DND-41 (cell line): ENCODE results near the gene TMEM232.

ENCODE experiments used
- ATAC-seq: fragments of 200-7000 bp; cut with Tn5 transposase; 3 replicates; pipeline ENCODE4 v1.9.1; 2021; ENCODE audit warnings: low read depth; ENCODE audit not compliant: insufficient read depth
- DNase-seq: peaks from one replicate; pipeline ENCODE4 v3.0.0-alpha.2; 2020
- H2AFZ ChIP-seq: 2 replicates; pipeline ENCODE4 v1.6.0; 2012; ENCODE audit warnings: low read depth, low read length
- H3K27ac ChIP-seq: 2 replicates; pipeline ENCODE4 v1.5.1; 2012; ENCODE audit warnings: low read length, inconsistent platforms
- H3K27me3 ChIP-seq: fragments of 200-600 bp; sonication (generic); 2 replicates; pipeline ENCODE4 v1.6.0; 2012; ENCODE audit warnings: low read length, mild to moderate bottlenecking, inconsistent platforms; ENCODE audit not compliant: insufficient read depth, poor library complexity
- H3K36me3 ChIP-seq: 2 replicates; pipeline ENCODE4 v1.5.1; 2012; ENCODE audit warnings: low read length, inconsistent platforms; ENCODE audit not compliant: insufficient read depth
- H3K4me1 ChIP-seq: 2 replicates; pipeline ENCODE4 v1.5.1; 2012; ENCODE audit warnings: mild to moderate bottlenecking, low read length; ENCODE audit not compliant: insufficient read depth
- H3K4me2 ChIP-seq: 2 replicates; pipeline ENCODE4 v1.6.0; 2012; ENCODE audit warnings: mild to moderate bottlenecking, moderate library complexity, low read length, inconsistent platforms; ENCODE audit not compliant: insufficient read depth
- H3K4me3 ChIP-seq, 2 experiments: fragments of 200-600 bp in 1 of 2; shearing (Covaris generic) in 1 of 2; 2 replicates each; pipeline ENCODE4 v1.5.1; 2012 to 2016; ENCODE audit warnings: inconsistent platforms in 2 of 2, low read length in 2 of 2, mild to moderate bottlenecking in 2 of 2, low read depth in 1 of 2, moderate library complexity in 1 of 2
- H3K79me2 ChIP-seq: 2 replicates; pipeline ENCODE4 v1.6.0; 2012; ENCODE audit warnings: low read length, inconsistent platforms; ENCODE audit not compliant: insufficient read depth
- H3K9ac ChIP-seq: 2 replicates; pipeline ENCODE4 v1.6.0; 2012; ENCODE audit warnings: low read depth, mild to moderate bottlenecking, inconsistent platforms, low read length, moderate library complexity
- H3K9me3 ChIP-seq: 2 replicates; pipeline ENCODE4 v1.5.1; 2012; ENCODE audit warnings: low read length, moderate library complexity, mild to moderate bottlenecking, inconsistent platforms; ENCODE audit not compliant: insufficient read depth, severe bottlenecking
- H4K20me1 ChIP-seq: 2 replicates; pipeline ENCODE4 v1.6.0; 2012; ENCODE audit warnings: low read length; ENCODE audit not compliant: insufficient read depth
- CTCF ChIP-seq: IDR thresholded peaks from 2 replicates; pipeline ENCODE4 v1.5.1; 2012; ENCODE audit warnings: borderline replicate concordance, low read length, moderate library complexity, mild to moderate bottlenecking; ENCODE audit not compliant: poor library complexity, severe bottlenecking; ENCODE audit errors: extremely low read depth
- EZH2 ChIP-seq: IDR thresholded peaks from 3 replicates; pipeline ENCODE4 v1.6.1; 2012; ENCODE audit warnings: borderline replicate concordance, low read depth, mild to moderate bottlenecking, moderate library complexity, low read length, inconsistent platforms; ENCODE audit not compliant: severe bottlenecking

The TMEM232 gene

GRCh38 chr5:110371011-110371724 lies 355.3 kb downstream of the TMEM232 start:
- H3K79me2 ChIP-seq: no peaks in the 10 kb centered on the region
- no peak overlapping the region for H3K4me2 ChIP-seq
- H3K4me1 ChIP-seq: no peaks in the 10 kb centered on the region
- no peaks in the 10 kb centered on the region for H3K36me3 ChIP-seq
- H3K27me3 ChIP-seq: no peaks in the 10 kb centered on the region
- no peak overlapping the region for H3K4me3 ChIP-seq
- no peaks in the 10 kb centered on the region for H3K9me3 ChIP-seq
- H3K9ac ChIP-seq: no peak overlapping the region
- TF ChIP-seq EZH2: no peak
- no peak for TF ChIP-seq CTCF
- H4K20me1 ChIP-seq: no peaks in the 10 kb centered on the region
- no peak for DNase-seq
- ATAC-seq: no peak
- no peak overlapping the region for H3K27ac ChIP-seq
- H2AFZ ChIP-seq: no peak overlapping the region
